CD4-positive, alpha-beta T cell treated with Interleukin-21 for 1 hour (primary cell): ENCODE data around the gene CPZ.

Source experiments
- DNase-seq: peaks from one replicate; pipeline ENCODE4 v3.0.0-alpha.2; 2020

CPZ gene

GRCh38 chr4:8596891-8597290 is 4.3 kb downstream of the CPZ start:
- no peak for DNase-seq

- no peak for DNase-seq
Measured at GRCh38 chr4:8597319-8597718, 4.8 kb downstream of the CPZ start.

GRCh38 chr4:8597791-8598190 is 5.2 kb downstream of the CPZ start:
- DNase-seq: no peak

GRCh38 chr4:8598391-8599090 is 6.0 kb downstream of the CPZ start:
- DNase-seq: no peak

GRCh38 chr4:8599091-8599460 is 6.5 kb downstream of the CPZ start:
- no peak for DNase-seq

GRCh38 chr4:8599657-8600056 is 7.1 kb downstream of the CPZ start:
- DNase-seq: no peak

GRCh38 chr4:8600266-8600665 is 7.7 kb downstream of the CPZ start:
- DNase-seq: no peak

- no peak for DNase-seq
Measured at GRCh38 chr4:8600686-8601085, 8.1 kb downstream of the CPZ start.

GRCh38 chr4:8601086-8601485 is 8.5 kb downstream of the CPZ start:
- no peak for DNase-seq

- DNase-seq: no peak
Measured at GRCh38 chr4:8601556-8601955, 9.0 kb downstream of the CPZ start.

GRCh38 chr4:8602686-8603430 is 10.3 kb downstream of the CPZ start:
- DNase-seq: no peak

- DNase-seq: no peak
Measured at GRCh38 chr4:8603931-8604330, 11.4 kb downstream of the CPZ start.

GRCh38 chr4:8605289-8605688 is 12.7 kb downstream of the CPZ start:
- no peak for DNase-seq

GRCh38 chr4:8606476-8606875 is 13.9 kb downstream of the CPZ start:
- DNase-seq: no peak

- DNase-seq: no peak
Measured at GRCh38 chr4:8606966-8607365, 14.4 kb downstream of the CPZ start.

- DNase-seq: peak; percentile 5
Measured at GRCh38 chr4:8607603-8608481, 15.3 kb downstream of the CPZ start.

- no peak for DNase-seq
Measured at GRCh38 chr4:8608714-8609391, 16.3 kb downstream of the CPZ start.

GRCh38 chr4:8609406-8609805 is 16.8 kb downstream of the CPZ start:
- DNase-seq: no peak

GRCh38 chr4:8609824-8610350 is 17.3 kb downstream of the CPZ start:
- DNase-seq: no peak

- no peak for DNase-seq
Measured at GRCh38 chr4:8610858-8611616, 18.5 kb downstream of the CPZ start.

- no peak for DNase-seq
Measured at GRCh38 chr4:8612646-8613045, 20.1 kb downstream of the CPZ start.
